ENCODE data around the gene CSMD2.

Gene CSMD2

DNA sequence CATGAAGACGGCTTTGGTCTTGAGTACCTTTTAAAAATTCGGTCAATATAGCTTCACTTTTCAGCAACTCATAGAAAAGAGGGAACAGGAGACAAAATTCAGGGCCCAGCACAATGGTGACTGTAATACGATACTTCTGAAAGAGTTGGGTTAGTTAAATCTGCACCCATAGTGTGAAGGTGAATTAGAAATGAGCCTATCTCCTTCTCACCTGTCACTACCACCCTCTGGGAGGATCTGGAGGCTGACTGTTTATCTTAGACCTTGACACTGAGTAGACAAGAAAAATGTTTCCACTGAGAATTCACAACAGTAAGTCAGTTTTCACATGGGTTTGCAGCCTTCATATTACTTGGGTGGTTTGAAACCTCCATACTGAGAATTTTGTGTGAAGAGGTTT, 359.0 kb downstream of the CSMD2 start:
- DNase-seq = no peak

DNA sequence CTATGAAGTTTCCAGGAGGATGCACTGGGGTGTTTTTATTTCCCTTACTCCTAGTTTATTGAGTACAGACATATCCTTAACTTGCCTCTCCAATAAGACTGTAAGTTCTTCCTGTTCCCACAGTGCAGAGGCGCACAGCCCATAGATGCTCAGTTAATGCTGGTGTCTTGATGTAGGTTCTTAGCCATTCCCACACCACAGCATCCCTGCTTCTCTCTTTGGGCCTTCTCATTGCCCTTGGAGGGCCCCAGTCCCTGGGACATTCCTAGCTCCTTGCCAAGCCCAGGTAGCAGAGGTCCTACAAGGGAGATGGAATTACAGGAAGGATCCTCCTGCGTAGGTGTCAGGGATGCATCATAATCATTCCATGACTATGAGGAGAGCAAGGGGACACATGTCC, 362.8 kb downstream of the CSMD2 start:
- no peak for DNase-seq

DNA sequence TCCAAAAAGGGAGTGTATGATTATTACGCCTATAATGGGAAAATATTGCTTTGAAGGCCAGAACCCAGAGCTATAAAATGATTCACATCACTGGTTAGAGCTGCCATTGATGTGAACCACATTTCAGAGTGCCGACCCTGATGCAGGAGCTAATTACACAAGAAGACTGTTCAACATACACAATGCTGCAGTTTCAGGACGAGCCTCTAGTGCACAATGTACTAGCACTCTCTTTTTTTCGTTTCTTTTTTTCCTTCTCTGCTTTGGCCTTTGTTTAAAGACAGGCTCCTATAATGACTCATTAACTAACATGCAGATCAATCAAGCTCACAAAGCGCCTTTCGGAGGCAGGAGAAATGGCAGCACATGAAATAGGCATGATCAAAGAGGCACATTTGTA, 367.2 kb downstream of the CSMD2 start:
- peak in 1 of 3 experiments; percentile 38 for DNase-seq

DNA sequence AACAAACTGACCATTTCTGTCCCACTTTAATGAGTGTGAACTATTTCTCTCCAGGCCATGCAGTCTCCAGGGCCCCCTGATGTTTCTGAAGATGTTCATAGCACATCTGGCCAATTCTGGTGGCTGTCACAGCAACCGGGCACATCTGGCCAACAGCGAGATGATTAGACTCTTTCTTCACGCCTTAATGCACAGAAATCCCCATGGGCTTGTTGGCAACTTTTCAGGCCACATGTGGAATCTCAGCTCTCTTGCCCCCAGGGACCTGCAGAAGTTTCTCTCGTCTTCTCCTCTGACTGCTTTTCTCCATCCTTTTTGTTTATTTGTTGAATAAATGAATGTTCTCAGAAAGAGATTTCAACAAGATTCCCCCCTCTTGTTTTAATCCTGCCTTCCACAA, 372.4 kb downstream of the CSMD2 start:
- no peak for DNase-seq

DNA sequence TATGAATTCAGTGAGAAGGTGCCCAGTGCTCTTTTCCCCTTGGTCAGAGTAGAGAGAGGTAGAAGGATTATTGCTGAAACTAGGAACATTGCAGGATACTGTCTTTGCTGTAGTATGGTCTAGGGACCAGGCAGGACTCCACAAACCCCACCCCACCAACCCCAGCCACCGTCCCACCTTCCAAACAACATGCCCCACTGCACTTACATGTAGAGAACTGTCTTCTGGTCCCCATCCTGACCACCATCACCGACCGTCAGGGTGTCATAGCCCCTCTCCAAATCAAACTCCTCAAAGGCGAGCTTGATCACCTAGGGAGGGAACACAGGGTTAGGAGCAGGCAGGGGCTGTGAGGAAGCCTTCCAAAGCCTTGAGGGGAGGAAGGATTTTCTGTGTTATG, 372.8 kb downstream of the CSMD2 start:
- DNase-seq = no peak

DNA sequence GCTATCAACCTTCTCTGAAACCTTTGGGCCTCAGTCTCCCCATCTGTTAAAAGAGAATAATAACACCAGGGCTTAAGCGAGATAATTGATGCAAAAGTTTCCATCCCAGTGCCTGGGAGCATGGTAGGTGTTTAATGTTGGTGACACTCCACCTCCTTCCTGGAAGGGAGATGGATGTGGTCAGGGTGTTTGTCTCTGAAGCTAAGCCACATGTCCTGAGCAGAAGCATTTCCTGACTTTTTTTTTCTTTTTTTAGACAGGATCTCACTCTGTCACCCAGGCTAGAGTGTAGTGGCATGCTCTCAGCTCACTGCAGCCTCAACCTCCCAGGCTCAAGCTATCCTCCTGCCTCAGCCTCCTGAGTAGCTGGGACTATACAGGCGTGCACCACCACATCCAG, 373.8 kb downstream of the CSMD2 start:
- DNase-seq = no peak

DNA sequence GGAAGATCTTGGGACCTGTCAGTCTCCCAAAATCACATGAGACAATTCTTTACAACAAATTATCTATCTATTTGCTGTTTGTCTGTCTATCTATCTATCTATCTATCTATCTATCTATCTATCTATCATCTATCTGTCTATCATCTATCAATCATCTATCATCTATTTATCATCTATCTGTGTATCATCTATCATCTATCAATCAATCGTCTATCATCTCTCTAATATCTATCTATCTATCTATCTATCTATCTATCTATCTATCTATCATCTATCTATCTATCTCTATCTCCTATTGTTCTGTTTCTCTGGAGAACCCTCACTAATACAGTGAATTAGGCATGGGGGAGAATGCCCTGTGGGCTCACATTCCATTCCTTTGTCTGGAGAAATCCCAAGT, 374.5 kb downstream of the CSMD2 start:
- DNase-seq = no peak

DNA sequence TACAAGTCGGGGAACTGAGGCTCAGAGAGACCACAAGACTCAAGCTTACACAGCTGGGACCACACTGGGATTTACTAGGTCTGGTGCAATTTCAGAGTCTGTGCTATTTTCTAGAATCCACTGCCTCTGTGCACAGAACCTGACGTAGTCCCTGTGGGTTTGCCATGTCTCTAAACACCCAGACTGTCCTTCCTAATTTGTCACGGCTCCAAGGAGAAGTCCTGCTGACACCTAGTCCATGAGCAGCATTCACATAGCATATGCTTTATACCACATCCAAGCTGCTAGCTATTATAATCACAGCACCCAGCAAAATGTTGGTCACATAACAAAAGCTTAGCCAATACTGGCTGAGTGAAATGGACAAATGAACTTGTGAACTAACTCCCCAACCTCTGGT, 380.2 kb downstream of the CSMD2 start:
- DNase-seq = no peak

DNA sequence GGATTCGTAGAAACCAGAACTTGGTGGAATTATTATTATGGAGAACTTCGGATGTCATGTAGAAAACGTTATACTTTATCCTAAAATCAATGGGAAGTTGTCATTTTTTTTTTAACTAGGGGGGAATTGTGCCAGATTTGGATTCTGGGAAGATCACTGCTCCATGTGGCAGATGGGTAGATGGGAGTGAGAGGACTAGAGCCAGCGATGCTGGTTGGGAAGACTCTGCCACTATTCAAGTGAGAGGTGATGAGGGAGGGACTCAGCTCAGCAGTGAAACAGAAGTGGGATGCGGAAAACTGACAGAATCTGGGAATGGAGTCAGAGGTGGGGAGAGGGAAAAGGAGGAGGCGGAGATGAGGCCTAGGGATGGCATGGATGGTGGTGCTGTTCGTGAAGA, 382.3 kb downstream of the CSMD2 start:
- no peak for DNase-seq

DNA sequence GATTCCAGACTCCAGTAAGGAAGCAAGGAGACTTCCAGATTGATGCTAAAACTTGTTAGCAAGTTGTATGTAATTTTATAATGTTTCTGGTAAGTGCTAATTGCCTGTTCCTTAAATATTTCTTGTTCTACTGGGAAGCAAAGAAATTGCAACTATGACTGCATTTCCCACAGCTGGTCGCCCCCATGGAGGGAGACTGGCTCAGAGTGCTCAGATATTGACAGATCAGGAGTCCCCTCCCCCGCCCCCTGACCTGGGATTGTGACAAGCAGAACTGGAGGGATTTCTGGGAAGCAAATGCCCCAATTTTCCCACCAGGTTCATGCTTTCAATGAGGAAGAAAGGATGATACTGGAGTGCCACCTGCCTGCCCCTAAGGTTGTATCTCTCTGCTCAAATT, 383.4 kb downstream of the CSMD2 start:
- no peak for DNase-seq

DNA sequence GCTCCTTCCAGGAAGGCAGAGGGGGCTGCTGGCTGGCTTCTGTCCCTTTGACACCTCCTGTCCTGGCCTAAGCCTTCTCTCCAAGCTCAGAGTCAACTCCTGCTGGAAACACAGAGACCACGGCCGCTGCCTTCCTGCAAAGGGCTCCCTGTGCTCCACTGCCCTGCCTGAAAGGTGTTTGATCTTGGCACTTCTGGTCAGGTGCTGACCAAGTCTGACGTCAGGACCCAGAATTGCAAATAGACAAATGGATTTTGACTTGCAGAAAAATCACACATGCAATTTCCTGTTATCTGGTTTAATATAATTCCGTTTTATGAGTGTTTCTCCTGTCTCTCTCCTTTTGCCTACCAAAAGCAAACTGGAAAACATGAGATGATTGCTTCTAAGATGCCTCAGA, 387.7 kb downstream of the CSMD2 start:
- DNase-seq = no peak

DNA sequence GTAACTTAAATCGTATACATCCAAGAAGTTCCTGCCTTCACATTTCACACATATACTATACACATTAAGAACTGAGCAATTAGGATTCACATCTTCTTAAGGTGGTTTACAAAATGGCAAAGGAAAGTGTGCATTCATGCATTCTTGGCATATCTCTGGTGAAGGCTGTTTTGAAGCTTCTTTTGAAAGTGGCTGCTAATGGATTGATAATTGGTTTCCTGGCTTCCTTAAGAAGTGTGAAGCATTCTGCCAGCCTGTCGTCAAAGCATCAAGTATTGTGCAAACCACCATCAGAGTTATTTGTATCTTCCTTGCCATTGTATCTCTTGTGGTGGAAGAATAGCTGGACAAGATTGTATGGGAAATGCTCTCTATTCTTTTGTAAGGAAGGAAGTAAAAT, 396.2 kb downstream of the CSMD2 start:
- DNase-seq = no peak

DNA sequence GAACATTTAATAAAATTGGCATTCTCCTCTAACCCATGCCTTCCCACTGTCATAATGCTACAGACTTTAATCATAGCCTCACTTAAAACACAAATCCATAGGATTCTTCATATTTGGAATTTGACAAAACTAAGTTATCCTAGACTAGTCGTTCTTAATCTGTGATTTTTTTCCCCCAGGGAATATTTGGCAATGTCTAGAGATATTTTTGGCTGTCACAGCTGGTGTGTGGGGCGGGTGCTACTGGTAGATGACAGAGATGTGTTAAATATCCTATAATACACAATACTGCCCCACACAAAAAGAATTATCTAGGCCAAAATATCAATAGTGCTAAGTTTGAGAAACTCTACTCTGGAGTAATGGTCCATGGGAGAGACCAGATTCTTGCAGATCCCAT, 396.9 kb downstream of the CSMD2 start:
- DNase-seq = no peak

DNA sequence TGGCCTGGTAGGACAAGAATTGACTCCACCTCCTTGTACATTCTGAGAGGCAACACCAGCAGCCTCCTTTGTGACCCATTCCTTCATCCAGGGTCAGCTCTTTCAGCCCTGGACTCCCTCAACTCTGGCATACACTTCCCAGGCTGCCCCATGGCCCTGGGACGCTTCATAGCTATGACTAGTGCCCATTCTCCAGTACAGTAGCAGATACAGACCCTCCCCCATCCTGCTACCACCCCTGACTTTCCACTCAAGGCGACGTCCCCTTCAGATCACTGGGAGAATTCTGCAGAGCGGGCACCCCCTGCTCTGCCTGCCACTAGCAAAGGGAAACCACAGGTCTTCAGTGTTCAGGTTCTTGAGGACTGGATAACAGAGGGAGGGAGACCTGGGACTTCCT, 400.9 kb downstream of the CSMD2 start:
- DNase-seq = no peak

DNA sequence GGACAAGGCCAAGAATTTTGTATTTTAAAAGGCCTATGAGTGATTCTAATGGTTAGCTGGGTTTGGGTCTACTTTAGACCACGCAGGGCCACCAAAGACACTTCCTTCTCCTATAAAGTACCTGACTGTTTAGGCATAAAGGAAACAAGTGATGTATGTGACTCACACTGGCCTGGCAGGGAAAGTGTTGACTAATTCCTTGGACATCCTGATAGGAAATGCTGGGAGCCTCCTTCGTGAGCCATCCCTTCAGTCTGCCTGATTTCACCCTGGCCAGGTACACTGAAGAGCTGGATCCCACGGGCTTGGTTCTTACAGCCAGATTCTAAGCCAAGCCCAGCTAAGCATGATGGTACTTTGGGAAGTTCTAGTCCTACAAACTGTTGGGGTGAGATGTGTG, 401.6 kb downstream of the CSMD2 start:
- DNase-seq = no peak

DNA sequence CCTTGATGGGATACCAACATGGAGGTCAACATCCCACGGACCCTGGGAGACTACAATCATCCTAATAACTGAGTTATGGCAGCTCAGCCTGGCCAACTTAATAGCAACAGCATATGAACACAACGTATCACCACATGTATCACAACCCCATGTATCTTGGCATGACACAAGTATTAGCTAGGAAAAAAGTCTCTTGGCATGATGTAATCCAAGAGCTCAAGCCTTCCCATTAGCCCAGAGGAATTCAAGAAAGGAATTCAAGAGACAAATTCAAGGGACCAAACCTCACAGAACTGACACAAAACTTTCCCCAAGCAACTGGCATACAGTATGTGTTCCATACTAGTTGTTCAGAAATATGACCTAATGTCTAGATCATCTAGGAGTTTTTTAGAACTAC, 402.1 kb downstream of the CSMD2 start:
- DNase-seq = no peak

DNA sequence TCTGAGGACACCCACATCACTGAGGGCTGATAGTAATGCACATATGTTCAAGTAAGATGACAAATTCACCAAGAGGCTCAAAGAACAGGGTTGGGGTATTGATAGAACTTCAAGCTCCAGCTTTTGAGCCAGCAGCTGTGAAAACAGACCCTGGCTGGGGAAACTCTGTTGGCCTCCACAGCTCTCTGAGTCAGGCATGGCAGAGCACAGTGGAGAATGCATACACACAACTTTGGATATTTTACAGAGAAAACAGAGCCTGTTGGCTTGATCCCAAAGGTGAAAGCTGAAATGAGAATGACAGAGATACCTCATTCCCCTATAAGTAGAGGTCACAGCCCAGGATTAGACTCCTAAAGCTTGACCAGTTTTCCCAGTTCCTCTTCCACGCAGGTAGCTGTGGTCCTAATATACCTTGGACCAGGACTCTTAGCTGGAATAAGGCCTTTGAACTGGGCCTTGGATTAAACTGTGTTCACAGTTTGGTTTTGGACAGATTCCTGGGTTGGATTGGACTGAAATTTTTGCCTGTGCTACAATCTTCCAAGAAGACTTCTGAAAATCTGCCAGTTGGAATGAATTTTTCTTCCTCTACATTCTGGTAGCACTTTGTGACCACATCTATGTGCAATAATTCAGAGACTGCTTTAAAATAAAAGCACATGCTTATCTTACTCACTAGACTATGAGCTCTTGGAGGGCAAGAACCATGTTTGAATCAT, 402.8 kb downstream of the CSMD2 start:
- no peak for DNase-seq

DNA sequence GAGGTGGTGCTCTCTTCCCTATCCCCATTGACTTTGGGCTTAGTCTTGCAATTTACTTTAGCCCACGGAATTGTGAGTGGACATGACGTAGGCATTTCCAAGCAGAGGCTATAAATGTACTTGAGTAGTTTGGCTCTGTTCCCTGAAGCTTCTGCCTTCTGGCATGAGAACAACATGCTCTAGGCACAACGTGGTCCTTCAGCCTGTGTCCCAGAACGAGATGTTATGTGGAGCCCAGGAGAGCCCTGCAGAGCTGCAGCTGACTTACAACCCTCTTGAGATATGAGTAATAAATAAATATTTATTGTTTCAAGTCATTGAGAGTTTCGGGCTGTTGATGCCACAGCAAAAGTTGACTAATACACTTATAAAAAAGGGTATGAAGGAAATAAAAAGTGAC, 406.3 kb downstream of the CSMD2 start:
- DNase-seq = no peak

DNA sequence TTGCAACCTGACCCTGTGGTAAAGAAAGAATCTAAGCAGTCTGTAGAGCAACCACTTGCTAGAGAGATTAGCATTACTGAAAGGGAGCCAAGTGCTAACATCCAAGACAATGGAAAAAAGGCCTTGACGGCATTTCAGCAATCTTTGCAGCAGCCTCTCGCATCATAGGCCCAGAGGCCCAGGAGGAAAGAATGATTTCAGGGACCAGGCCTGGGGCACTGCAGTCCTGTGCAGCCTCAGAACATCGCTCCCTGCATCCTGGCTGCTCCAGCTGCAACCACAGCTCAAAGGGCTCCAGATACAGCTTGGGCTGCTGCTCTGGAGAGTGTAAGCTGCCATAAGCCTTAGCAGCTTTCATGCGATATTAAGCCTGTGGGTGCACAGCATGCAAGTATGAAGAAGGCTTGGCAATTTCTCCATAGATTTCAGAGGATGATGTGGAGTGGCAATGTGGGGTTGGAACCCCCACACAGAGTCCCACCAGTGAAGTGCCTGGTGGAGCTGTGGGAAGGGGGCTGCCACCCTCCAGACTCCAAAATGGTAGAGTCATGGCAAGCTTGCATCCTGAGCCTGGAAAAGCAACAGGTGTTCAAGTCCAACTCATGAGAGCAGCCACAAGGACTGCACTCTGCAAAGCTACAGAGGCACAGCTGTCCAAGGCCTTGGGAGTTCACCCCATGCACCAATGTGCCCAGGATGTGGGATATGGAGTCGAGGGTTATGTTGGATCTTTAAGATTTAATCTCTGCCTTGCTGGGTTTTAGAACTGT, 411.8 kb downstream of the CSMD2 start:
- no peak for DNase-seq

DNA sequence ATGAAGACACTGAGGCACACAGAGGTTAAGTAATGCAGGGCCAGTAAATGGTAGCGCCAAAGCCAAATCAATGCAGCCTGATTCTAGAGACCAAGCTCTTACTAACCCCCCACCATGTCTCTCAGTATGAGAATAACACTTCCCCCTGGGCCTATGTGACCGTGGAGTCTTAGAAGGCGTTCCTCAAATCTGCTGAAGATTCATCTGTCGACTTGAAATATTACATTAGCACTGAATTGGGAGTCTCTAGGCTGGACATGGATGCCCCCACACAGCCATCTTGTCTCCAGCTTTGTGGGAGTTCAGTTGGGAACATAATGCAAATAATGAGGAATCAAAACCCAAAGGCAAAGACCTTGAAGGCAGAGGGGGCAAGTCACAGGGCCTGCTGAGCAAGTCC, 419.1 kb downstream of the CSMD2 start:
- no peak for DNase-seq

DNA sequence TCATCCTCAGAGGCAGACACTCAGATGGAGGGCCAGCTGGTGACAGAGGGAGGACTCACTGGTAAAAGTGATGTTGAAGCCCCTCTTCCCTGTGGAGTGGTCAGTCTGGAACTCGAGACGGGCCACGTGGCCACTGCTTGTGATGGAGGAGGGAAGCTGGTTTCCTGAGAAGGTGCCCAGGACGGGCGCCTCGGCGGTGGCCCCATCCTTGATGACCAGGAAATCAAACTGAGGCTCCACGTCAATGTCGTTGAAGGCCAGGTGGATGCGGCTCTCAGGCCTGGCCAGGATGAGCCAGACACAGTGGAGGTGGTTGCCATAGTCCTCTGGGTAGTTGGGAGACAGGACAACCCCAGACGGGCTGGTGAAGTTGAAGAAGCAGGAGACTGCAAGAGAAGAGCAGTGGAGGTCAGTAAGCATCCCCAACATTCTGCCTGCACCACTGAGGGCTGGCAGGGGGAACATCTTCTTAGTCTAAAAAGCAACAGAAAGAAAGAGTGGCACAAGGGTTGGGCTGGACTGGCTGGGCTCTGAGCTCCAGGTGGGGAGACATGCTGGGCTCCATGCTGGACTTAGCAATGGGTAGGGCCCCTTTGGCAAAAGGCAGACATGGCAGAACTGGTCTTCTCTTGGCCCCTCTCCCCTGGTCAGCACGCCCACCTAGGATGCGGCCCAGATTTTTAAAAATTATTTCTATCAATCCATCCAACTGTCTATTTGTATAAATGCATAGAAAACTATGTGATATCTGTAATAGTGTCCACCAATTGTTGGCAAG, 421.6 kb downstream of the CSMD2 start:
- no peak for DNase-seq

DNA sequence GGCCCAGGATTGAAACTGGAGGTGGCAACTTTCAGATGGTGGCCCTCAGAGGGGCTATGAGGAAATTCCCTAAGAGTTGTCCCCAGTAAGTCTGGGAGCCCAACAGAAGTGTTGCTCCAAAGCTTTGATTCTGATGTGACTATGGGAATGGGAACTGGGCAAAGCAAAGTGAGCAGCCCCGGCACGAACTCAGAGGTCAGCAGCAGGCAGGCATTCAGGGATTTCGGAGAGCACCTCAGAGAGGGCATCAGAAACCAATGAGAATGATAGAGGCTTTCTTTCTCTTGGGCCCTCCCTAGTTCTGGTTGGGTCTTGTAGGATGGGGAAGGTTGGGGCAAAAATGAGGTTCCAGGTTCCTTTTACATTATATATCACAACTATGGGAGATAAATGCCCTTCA, 422.4 kb downstream of the CSMD2 start:
- no peak for DNase-seq

DNA sequence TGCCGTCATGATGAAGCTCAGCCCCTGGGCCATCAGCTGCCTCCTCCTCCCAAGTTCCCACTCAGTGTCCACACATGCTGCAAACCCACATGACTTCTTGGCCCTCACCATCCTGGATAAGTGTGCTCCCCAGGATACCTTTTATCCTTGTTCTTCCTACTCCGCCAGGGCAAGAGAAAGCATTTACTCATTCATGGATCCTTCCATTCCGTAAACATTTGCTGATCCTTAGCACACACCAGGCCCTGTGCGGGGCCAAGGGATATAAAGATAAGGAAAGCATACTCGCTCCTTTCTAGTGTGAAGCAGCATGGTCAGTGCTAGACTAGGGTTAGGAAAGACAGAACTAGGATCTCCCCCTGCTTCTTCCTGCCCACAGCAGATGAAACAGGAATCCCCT, 423.3 kb downstream of the CSMD2 start:
- DNase-seq = no peak

All from NCI-H1417 (cell line).